Measurements from ENCODE around the gene SNX18.
A peak's percentile ranks its signal among the peaks of the same experiment; 100 is the strongest.

SNX18 gene

DNA sequence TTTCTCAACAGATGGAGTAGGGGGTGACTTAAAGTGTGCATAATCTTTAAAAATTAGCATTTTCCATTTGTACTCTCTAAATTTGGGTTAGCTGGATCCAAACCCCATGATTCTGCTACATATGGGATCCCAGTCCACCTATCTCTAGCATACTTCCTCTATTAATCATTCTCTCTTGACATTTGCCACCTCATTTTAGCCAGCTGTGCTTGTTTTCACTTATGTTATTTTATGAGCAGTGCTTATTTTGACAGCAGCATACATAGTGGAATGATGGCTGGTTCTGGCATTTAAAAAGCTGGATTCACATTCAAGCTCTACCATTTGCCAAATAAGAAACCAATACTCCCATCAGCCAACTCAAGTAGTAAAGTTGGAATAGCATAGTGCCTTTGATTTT lies 22.5 kb upstream of the SNX18 start:
- H2AFZ ChIP-seq (ENCODE audit: low read depth), result no peak overlapping the region
- H3K79me2 ChIP-seq (ENCODE audit: insufficient read depth, low read depth), result no peaks in the 10 kb centered on the region
- no peak overlapping the region for H3K4me3 ChIP-seq (IDR thresholded peaks at IDR 0.05; ENCODE audit: insufficient read depth, low read depth, low read length)
- H3K9ac ChIP-seq, result no peak overlapping the region
- H4K20me1 ChIP-seq (ENCODE audit: insufficient read depth), result no peaks in the 10 kb centered on the region
- H3K27me3 ChIP-seq (ENCODE audit: insufficient read depth, low read depth), result no peaks in the 10 kb centered on the region
- no peaks in the 10 kb centered on the region for H3K4me1 ChIP-seq (ENCODE audit: low read depth, poor library complexity, severe bottlenecking)
- H3K4me2 ChIP-seq, result no peak overlapping the region
- H3K27ac ChIP-seq, result no peak overlapping the region
- H3K36me3 ChIP-seq (ENCODE audit: insufficient read depth), result no peaks in the 10 kb centered on the region
- TF ChIP-seq, protein P1, sequence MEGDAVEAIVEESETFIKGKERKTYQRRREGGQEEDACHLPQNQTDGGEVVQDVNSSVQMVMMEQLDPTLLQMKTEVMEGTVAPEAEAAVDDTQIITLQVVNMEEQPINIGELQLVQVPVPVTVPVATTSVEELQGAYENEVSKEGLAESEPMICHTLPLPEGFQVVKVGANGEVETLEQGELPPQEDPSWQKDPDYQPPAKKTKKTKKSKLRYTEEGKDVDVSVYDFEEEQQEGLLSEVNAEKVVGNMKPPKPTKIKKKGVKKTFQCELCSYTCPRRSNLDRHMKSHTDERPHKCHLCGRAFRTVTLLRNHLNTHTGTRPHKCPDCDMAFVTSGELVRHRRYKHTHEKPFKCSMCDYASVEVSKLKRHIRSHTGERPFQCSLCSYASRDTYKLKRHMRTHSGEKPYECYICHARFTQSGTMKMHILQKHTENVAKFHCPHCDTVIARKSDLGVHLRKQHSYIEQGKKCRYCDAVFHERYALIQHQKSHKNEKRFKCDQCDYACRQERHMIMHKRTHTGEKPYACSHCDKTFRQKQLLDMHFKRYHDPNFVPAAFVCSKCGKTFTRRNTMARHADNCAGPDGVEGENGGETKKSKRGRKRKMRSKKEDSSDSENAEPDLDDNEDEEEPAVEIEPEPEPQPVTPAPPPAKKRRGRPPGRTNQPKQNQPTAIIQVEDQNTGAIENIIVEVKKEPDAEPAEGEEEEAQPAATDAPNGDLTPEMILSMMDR (conservative IDR thresholded peaks at IDR 0.05; ENCODE audit: low read depth, low read length), result no peak

DNA sequence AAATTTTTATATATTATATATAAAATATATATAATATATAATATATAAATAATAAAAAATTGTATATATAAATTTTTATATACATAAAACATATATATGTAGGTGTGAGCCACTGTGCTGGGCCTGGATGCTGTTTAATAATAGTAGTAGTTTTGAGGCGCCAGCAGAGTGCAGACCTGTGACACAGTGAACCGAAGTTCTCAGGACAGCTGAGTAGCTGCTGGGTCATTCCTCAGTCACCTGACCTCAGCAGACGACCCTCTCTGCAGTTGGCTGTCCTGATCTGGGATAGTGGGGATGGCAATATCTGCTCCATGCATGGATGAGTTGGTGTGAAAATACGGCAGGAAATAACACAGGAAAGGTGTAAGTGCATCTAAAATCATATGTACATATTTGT lies 3.3 kb upstream of the SNX18 start:
- Histone ChIP-seq H3K4me2 (peak overlapping the region; percentile 15; the same call in 1 of the 2 replicates), H3K27ac (no peak overlapping the region), H3K27me3 (ENCODE audit: insufficient read depth, low read depth) (no peaks in the 10 kb centered on the region), H4K20me1 (ENCODE audit: insufficient read depth) (no peaks in the 10 kb centered on the region), H3K79me2 (ENCODE audit: insufficient read depth, low read depth) (peaks cover 11% of the 10 kb centered on the region), H3K9ac (no peak overlapping the region), H2AFZ (ENCODE audit: low read depth) (no peak overlapping the region), H3K4me3 (IDR thresholded peaks at IDR 0.05; ENCODE audit: insufficient read depth, low read depth, low read length) (no peak overlapping the region), H3K36me3 (ENCODE audit: insufficient read depth) (no peaks in the 10 kb centered on the region), H3K4me1 (ENCODE audit: low read depth, poor library complexity, severe bottlenecking) (peaks cover 35% of the 10 kb centered on the region)
- TF ChIP-seq, protein P1 (conservative IDR thresholded peaks at IDR 0.05; ENCODE audit: low read depth, low read length), result no peak

DNA sequence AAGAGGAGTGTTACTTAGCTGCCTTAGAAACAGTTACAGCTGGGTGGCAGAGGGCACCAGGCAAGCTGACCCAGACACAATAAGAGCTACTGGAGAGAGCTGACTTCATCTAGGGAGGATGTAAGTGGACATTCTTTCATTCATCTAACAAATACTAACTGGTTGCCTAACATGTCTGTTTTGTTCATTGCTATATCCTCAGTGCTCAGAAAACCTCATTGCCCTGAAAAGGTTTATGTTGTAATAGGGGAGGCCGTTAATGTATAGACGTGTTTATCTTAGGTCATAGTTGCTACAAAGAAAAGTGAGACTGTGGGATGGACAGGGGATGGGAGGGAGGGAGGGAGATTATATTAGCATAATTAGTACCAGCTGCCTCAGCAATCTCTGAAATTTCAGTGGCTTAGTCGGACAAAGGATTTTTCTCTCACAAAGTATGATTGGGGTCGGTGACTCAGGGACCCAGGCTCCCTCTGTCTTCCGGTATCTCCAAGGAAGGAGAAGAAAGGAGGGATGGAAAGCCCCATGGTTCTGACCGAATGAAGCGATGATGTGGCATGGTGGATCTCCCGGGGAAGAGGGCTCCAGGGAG lies 2.6 kb upstream of the SNX18 start:
- H3K36me3 ChIP-seq (ENCODE audit: insufficient read depth), result no peaks in the 10 kb centered on the region
- H3K4me3 ChIP-seq (IDR thresholded peaks at IDR 0.05; ENCODE audit: insufficient read depth, low read depth, low read length), result no peak overlapping the region
- no peak overlapping the region for H3K27ac ChIP-seq
- H2AFZ ChIP-seq (ENCODE audit: low read depth), result peak overlapping the region; percentile 3; the same call in 1 of the 2 replicates
- H3K4me1 ChIP-seq (ENCODE audit: low read depth, poor library complexity, severe bottlenecking), result peaks cover 38% of the 10 kb centered on the region
- no peaks in the 10 kb centered on the region for H3K27me3 ChIP-seq (ENCODE audit: insufficient read depth, low read depth)
- peak overlapping the region; percentile 15; the same call in 1 of the 2 replicates for H3K4me2 ChIP-seq
- TF ChIP-seq, protein P1 (conservative IDR thresholded peaks at IDR 0.05; ENCODE audit: low read depth, low read length), result no peak
- H3K79me2 ChIP-seq (ENCODE audit: insufficient read depth, low read depth), result peaks cover 18% of the 10 kb centered on the region
- H3K9ac ChIP-seq, result no peak overlapping the region
- no peaks in the 10 kb centered on the region for H4K20me1 ChIP-seq (ENCODE audit: insufficient read depth)

DNA sequence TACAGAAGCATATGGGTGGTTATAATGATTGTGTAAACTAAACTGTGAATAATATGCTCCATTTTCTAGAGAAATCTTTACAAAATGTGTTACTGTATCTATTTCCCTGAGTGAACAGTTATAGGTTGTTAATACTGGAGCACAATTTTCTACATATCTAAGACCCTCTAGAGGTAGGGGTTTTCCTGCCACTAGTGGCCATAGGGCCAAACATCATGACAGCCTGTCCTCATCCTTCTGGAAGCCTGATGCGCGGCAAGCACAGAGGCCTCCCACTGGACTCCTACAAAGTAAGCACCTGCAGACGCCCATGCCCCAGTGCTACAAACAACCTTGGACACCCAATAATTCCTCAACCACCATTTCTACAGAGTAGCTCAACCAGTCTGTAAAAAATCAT lies 1.9 kb upstream of the SNX18 start:
- Histone ChIP-seq H3K36me3 (ENCODE audit: insufficient read depth) (no peaks in the 10 kb centered on the region), H2AFZ (ENCODE audit: low read depth) (peak overlapping the region; percentile 3; the same call in 1 of the 2 replicates), H4K20me1 (ENCODE audit: insufficient read depth) (no peaks in the 10 kb centered on the region), H3K79me2 (ENCODE audit: insufficient read depth, low read depth) (peaks cover 25% of the 10 kb centered on the region), H3K9ac (no peak overlapping the region), H3K27ac (no peak overlapping the region), H3K27me3 (ENCODE audit: insufficient read depth, low read depth) (no peaks in the 10 kb centered on the region), H3K4me2 (no peak overlapping the region), H3K4me1 (ENCODE audit: low read depth, poor library complexity, severe bottlenecking) (peaks cover 38% of the 10 kb centered on the region), H3K4me3 (IDR thresholded peaks at IDR 0.05; ENCODE audit: insufficient read depth, low read depth, low read length) (no peak overlapping the region)
- TF ChIP-seq, protein P1 (conservative IDR thresholded peaks at IDR 0.05; ENCODE audit: low read depth, low read length), result no peak
